Astrocyte of the spinal cord (primary cell): ENCODE data around the gene KLHL10.
A peak's percentile ranks its signal among the peaks of the same experiment; 100 is the strongest.

Source experiments
- DNase-seq: peaks from one replicate; pipeline ENCODE4 v3.0.0; 2011; ENCODE audit warnings: low read depth, low spot score
- H3K4me3 ChIP-seq: 2 replicates; pipeline ENCODE4 v1.5.1; 2011; ENCODE audit warnings: low read depth, mild to moderate bottlenecking, low read length, moderate library complexity
- CTCF ChIP-seq: IDR thresholded peaks from 2 replicates; pipeline ENCODE4 v1.5.1; 2012; ENCODE audit warnings: low read depth, mild to moderate bottlenecking, low read length, inconsistent platforms
- in situ Hi-C: cut with HindIII; loops from 2 replicates; pipeline ENCODE4 v1.10.0; 2017; ENCODE audit warnings: low sequenced_read_pairs

Gene KLHL10

GRCh38 chr17:41885733-41886132 lies 48.1 kb downstream of the KLHL10 start:
- in situ Hi-C loops = no loop called here
- no peak for TF ChIP-seq CTCF
- no peak for DNase-seq
- no peak overlapping the region for H3K4me3 ChIP-seq

- in situ Hi-C loops = no loop called here
- no peak for DNase-seq
- H3K4me3 ChIP-seq = no peak overlapping the region
- TF ChIP-seq CTCF = no peak
Measured at GRCh38 chr17:41888332-41888965, 50.8 kb downstream of the KLHL10 start.

GRCh38 chr17:41891135-41892020 lies 53.8 kb downstream of the KLHL10 start:
- DNase-seq = no peak
- H3K4me3 ChIP-seq = no peak overlapping the region
- in situ Hi-C loops = no loop called here
- TF ChIP-seq CTCF = no peak

GRCh38 chr17:41892021-41892376 lies 54.4 kb downstream of the KLHL10 start:
- in situ Hi-C loops = no loop called here
- TF ChIP-seq CTCF = no peak
- H3K4me3 ChIP-seq = no peak overlapping the region
- no peak for DNase-seq

- TF ChIP-seq CTCF = no peak
- H3K4me3 ChIP-seq = no peak overlapping the region
- DNase-seq = no peak
- in situ Hi-C loops = no loop called here
Measured at GRCh38 chr17:41893384-41893783, 55.8 kb downstream of the KLHL10 start.

- peak; percentile 88 for DNase-seq
- no peak for TF ChIP-seq CTCF
- H3K4me3 ChIP-seq = no peak overlapping the region
- in situ Hi-C loops = no loop called here
Measured at GRCh38 chr17:41894791-41895331, 57.2 kb downstream of the KLHL10 start.
